HG02981 (cell line): ENCODE data around the gene ECE2.

Experiments used
- ATAC-seq: cut with Tn5 transposase; IDR thresholded peaks from one replicate; pipeline ENCODE4 v1.9.1; 2021; ENCODE audit warnings: mild to moderate bottlenecking, moderate library complexity; ENCODE audit not compliant: unreplicated experiment

ECE2 gene

GRCh38 chr3:184275961-184276910, at the start of gene ECE2:
TSS of gene ECE2 (plus strand) at chr3:184276022. CDS start at chr3:184276154, 132 bp downstream.
- ATAC-seq = no peak

DNA sequence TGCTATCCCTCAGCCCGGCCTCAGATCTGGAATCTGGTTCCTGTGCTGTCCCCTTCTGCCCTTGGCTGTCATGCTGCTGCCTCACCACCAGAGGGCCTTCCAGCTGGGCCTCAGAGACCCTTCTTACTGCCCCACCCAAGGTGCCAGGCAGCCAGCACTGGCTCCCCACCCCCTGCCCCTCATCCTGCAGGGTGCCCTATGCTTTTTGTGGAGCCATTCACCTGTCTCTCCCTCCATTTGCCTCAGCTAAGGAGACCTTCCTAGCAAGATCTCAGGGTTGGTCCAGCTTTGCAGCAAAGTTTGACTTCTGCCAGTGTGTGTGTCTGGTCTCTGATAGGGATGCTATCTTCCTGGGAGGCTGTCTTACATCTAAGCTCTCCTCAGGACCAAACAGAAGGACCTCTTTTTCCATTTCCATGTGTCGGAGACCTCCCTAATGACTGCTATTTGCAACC, 48.3 kb upstream of the ECE2 start:
- no peak for ATAC-seq

- no peak for ATAC-seq
Observed at GRCh38 chr3:184228376-184229137, 47.3 kb upstream of the ECE2 start.

GRCh38 chr3:184229394-184230080, 46.3 kb upstream of the ECE2 start, which contains the start of gene VWA5B2:
TSS of gene VWA5B2 (plus strand) at chr3:184229585. CDS start at chr3:184230529, 944 bp downstream.
- ATAC-seq = peak; percentile 79

DNA sequence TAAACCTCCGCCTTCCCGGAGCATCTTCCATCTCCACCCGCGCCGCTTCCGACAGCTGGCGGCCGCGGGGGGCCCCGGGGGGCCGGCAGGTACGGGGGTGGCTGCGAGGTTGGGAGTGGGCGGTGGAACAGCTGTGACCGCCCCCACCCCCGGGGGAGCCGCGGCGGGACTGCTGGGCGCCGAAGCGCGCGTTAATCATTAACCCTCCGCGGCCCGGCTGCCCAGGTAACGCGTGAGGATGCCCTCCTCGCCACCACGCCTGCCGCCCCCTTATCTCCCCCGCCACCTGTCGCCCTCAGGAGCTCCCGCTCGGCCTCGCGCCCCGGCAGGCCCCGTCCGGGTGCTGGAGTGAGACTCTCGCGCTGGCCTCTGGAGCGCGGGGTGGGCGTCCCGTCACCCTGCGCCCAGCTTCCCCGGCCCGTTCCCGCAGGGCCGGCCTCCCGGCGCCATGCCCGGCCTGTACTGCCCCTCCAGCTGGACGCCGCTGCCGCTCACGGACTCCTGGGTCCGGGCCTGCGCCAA, 45.7 kb upstream of the ECE2 start:
- ATAC-seq = no peak

- no peak for ATAC-seq
Observed at GRCh38 chr3:184230603-184231528, 45.0 kb upstream of the ECE2 start.

DNA sequence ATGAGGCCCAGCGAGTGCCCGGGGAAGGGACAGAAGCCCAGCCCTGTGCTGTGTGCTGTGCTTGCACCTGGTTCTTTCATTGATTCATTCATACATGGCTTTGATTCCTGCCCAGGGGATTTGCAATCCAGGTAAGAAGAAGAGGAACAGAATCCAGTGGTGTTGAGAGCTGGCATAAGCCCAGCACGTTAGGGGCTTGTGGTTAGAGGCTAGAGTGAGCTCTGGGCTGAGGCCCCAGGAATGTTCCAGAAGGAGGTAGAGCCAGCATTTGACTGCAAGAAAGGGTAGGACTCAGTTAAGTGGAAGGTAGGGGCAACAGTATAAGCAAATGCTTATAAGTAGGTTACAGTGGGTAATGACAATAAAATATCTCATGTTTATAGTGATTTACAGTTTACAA, 44.2 kb upstream of the ECE2 start:
- no peak for ATAC-seq

GRCh38 chr3:184233127-184233843, 42.5 kb upstream of the ECE2 start:
- ATAC-seq = no peak

- ATAC-seq = no peak
Observed at GRCh38 chr3:184234224-184234623, 41.6 kb upstream of the ECE2 start.

GRCh38 chr3:184234671-184235380, 41.0 kb upstream of the ECE2 start:
- no peak for ATAC-seq

GRCh38 chr3:184235381-184236032, 40.3 kb upstream of the ECE2 start:
- ATAC-seq = no peak

DNA sequence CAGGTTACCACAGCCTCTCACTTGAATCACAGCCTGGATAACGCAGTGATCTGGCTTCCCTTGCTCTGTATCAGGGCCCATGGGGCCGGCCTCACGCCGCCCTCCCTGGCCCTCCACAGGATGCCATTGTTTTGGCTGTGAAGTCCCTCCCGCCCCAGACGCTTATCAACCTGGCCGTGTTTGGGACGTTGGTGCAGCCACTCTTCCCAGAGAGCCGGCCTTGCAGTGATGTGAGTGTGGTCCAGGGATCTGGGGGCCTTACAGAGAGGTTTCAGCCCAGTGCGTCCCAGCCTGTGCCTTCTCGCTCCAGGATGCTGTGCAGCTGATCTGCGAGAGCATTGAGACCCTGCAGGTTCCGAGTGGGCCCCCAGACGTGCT, 39.8 kb upstream of the ECE2 start:
- no peak for ATAC-seq

GRCh38 chr3:184236636-184237035, 39.2 kb upstream of the ECE2 start:
- no peak for ATAC-seq

DNA sequence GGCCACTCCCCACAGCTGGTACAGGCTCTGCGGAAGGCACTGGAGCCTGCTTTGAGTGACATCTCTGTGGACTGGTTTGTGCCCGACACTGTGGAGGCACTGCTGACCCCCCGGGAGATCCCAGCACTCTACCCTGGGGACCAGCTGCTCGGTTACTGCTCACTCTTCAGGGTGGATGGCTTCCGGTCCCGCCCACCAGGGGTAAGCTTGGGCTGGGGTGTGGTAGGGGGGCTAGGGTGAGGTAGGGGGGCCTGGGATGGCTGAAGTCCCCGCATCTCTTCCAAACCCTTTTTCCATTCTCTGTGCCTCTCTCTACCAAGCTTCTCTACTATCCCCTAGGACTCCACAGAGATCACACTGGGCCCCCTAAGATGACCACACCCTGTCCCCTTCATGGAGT, 38.6 kb upstream of the ECE2 start:
- no peak for ATAC-seq

DNA sequence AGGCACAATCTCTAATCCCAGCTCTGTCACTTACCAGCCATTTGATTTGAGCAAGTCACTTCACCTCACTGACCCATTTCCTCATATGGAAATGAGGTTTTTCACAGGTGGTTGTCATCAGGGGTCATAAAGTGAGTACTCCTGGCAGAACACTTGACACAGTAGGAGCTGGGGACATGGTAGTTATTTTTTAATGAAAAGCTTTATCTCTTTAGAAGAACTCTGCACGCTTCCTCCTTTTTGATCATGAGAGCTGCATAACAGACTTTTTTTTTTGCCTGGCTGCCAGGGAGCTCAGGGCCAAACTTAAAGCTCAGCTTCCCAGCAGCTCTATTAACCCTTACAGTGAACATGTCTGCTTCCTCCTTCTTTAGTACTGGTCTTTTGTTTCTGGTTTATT, 38.0 kb upstream of the ECE2 start:
- no peak for ATAC-seq

DNA sequence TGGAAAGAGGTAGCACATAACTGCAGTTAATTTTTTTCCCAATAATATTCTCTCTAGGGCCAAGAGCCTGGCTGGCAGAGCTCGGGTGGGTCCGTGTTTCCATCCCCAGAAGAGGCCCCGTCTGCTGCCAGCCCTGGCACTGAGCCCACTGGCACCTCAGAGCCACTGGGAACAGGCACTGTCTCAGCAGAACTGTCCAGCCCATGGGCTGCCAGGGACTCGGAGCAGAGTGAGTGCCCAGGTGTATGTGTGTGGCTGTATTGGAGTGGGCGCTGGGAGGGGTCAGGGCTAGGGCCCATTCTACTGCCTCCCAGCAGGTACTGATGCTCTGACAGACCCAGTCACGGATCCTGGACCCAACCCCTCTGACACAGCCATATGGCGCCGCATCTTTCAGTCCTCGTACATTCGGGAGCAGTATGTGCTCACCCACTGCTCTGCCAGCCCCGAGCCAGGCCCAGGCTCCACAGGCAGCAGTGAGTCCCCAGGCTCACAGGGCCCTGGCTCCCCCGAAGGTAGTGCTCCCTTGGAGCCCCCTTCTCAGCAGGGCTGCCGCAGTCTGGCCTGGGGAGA, 37.5 kb upstream of the ECE2 start:
- no peak for ATAC-seq

DNA sequence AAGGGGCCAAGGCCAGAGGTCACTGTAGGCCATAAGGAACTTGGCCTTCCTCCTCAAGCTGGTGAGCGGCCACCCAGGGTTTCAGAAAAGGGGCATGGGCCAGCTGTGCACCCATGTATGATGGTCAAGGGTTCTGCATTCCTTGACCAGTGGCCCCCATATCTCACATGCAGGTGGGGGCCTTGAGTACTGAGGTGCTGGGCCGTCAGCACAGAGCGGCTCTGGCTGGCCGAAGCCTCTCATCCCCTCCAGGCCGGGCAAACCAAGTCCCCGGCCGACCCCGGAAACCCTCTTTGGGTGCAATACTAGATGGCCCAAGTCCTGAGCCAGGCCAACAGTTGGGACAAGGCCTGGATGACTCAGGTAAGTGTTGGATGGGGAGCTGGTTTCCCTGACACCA, 36.6 kb upstream of the ECE2 start:
- no peak for ATAC-seq

- ATAC-seq = no peak
Observed at GRCh38 chr3:184239708-184240107, 36.1 kb upstream of the ECE2 start.
